ENCODE results near the gene KRT6A. TPM values are rescaled to one million over a fixed set of nuclear protein-coding genes. Genes with fewer than 3 reads are reported as not detected.
A peak's percentile ranks its signal among the peaks of the same experiment; 100 is the strongest.

The KRT6A gene
- total RNA-seq, 1 experiment from 2014 or later = 1,688 TPM

- no peak for TF ChIP-seq CTCF (IDR thresholded peaks at IDR 0.05; ENCODE audit: unreplicated experiment)
- Mint-ChIP-seq H3K36me3 (ENCODE audit: insufficient read depth, unreplicated experiment) (peaks cover 74% of the 10 kb centered on the region), H3K27ac (ENCODE audit: low read depth, unreplicated experiment) (peak overlapping the region; percentile 12), H3K9me3 (ENCODE audit: unreplicated experiment) (no peaks in the 10 kb centered on the region), H3K27me3 (ENCODE audit: insufficient read depth, unreplicated experiment) (no peaks in the 10 kb centered on the region), H3K4me1 (ENCODE audit: insufficient read depth, unreplicated experiment) (peaks cover 30% of the 10 kb centered on the region), H3K4me3 (ENCODE audit: unreplicated experiment) (peak overlapping the region; percentile 80)
- peak; percentile 43 for DNase-seq (ENCODE audit: unreplicated experiment)
- CTCF ChIA-PET = interaction anchor here (0.6 to 6.5 kb wide), 18 partner anchors 9 to 369 kb away, joined by 3 to 49 read pairs (median 5); no protein-coding TSS in a partner anchor
- intact Hi-C loops (cut with micrococcal nuclease) = loop anchor here (5.0 kb wide), 1 partner anchor 144 kb away; no protein-coding TSS in a partner anchor
- POLR2A ChIA-PET = interaction anchor here (0.6 to 27.6 kb wide), 15 partner anchors 6 to 492 kb away, joined by 3 to 1235 read pairs (median 6); partner anchors contain the start of genes EIF4B, KRT5 and KRT6A
- no TSS peak for BruUV-seq (replicated peaks)
Observed at GRCh38 chr12:52515927-52516831, 23.1 kb upstream of the KRT6A start.

GRCh38 chr12:52515319-52515646, 22.2 kb upstream of the KRT6A start:
- no peaks in the 10 kb centered on the region for H3K27me3 Mint-ChIP-seq (ENCODE audit: insufficient read depth, unreplicated experiment)
- peak; percentile 4 for DNase-seq (ENCODE audit: unreplicated experiment)
- intact Hi-C loops (cut with micrococcal nuclease) = loop anchor here (5.0 kb wide), 1 partner anchor 143 kb away; no protein-coding TSS in a partner anchor
- peak overlapping the region; percentile 5 for H3K27ac Mint-ChIP-seq (ENCODE audit: low read depth, unreplicated experiment)
- H3K4me1 Mint-ChIP-seq (ENCODE audit: insufficient read depth, unreplicated experiment) = peaks cover 26% of the 10 kb centered on the region
- H3K36me3 Mint-ChIP-seq (ENCODE audit: insufficient read depth, unreplicated experiment) = peaks cover 72% of the 10 kb centered on the region
- ChIA-PET CTCF (interaction anchor here (0.7 to 6.5 kb wide), 11 partner anchors 20 to 369 kb away, joined by 3 to 49 read pairs (median 7); no protein-coding TSS in a partner anchor), POLR2A (interaction anchor here (0.6 to 27.6 kb wide), 12 partner anchors 7 to 491 kb away, joined by 3 to 1235 read pairs (median 8); partner anchors contain the start of genes EIF4B, KRT5 and KRT6A)
- no peak for TF ChIP-seq CTCF (IDR thresholded peaks at IDR 0.05; ENCODE audit: unreplicated experiment)
- H3K9me3 Mint-ChIP-seq (ENCODE audit: unreplicated experiment) = no peaks in the 10 kb centered on the region
- H3K4me3 Mint-ChIP-seq (ENCODE audit: unreplicated experiment) = peak overlapping the region; percentile 80
- no TSS peak for BruUV-seq (replicated peaks)

GRCh38 chr12:52514471-52515318, 21.6 kb upstream of the KRT6A start:
- peak; percentile 5 for DNase-seq (ENCODE audit: unreplicated experiment)
- no peaks in the 10 kb centered on the region for H3K27me3 Mint-ChIP-seq (ENCODE audit: insufficient read depth, unreplicated experiment)
- H3K4me3 Mint-ChIP-seq (ENCODE audit: unreplicated experiment) = peak overlapping the region; percentile 80
- H3K4me1 Mint-ChIP-seq (ENCODE audit: insufficient read depth, unreplicated experiment) = peaks cover 26% of the 10 kb centered on the region
- intact Hi-C loops (cut with micrococcal nuclease) = loop anchor here (5.0 kb wide), 1 partner anchor 142 kb away; no protein-coding TSS in a partner anchor
- H3K27ac Mint-ChIP-seq (ENCODE audit: low read depth, unreplicated experiment) = peak overlapping the region; percentile 5
- peaks cover 4% of the 10 kb centered on the region for H3K9me3 Mint-ChIP-seq (ENCODE audit: unreplicated experiment)
- TF ChIP-seq CTCF (IDR thresholded peaks at IDR 0.05; ENCODE audit: unreplicated experiment) = no peak
- ChIA-PET CTCF (interaction anchor here (0.6 to 6.5 kb wide), 13 partner anchors 15 to 371 kb away, joined by 3 to 49 read pairs (median 7); partner anchors contain the start of gene KRT6A), POLR2A (interaction anchor here (0.7 to 27.6 kb wide), 19 partner anchors 8 to 457 kb away, joined by 3 to 1235 read pairs (median 5); partner anchors contain the start of genes KRT5, KRT6A and KRT6B)
- BruUV-seq (replicated peaks) = TSS peak; percentile 44
- H3K36me3 Mint-ChIP-seq (ENCODE audit: insufficient read depth, unreplicated experiment) = peaks cover 66% of the 10 kb centered on the region
